AG04449 (cell line): Measurements from ENCODE around the gene HMX1.

Experiments
- CTCF ChIA-PET: fragments of 350-600 bp; formaldehyde crosslinking; extraction: SDS; loops from one replicate; lab custom pipeline; 2021; ENCODE audit warnings: antibody characterized with exemption; lab: Yijun Ruan, JAX
- POLR2A ChIA-PET: fragments of 400-600, 350-600 bp; formaldehyde crosslinking; extraction: SDS; loops from one replicate; lab custom pipeline; 2020; ENCODE audit warnings: antibody characterized with exemption, inconsistent platforms; lab: Yijun Ruan, JAX
- DNase-seq: peaks from one replicate; pipeline ENCODE4 v3.0.0-alpha.2; 2010; ENCODE audit warnings: low read depth, low spot score
- H3K4me3 ChIP-seq: 2 replicates; pipeline ENCODE4 v1.5.1; 2011; ENCODE audit warnings: low read depth, mild to moderate bottlenecking, control low read depth, low read length
- TF ChIP-seq, protein P1 (sequence below): IDR thresholded peaks from one replicate; pipeline ENCODE4 v1.5.1; 2011; ENCODE audit warnings: mild to moderate bottlenecking, moderate library complexity, low read length, control low read depth, inconsistent platforms; ENCODE audit not compliant: insufficient read depth; ENCODE audit errors: missing control alignments

HMX1 gene

DNA sequence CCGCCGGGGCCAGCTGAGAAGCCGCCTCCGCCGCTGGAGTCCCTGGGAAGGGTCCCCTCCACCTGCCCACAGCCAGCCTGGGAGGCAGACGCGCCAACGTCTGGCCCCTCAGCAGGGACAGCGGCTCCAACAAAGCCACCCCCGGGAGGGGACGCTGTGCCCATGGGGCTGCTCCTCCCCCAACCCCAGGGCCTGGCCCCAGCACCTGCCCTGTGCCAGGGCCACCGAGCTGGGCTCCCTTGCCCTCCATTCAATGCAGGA lies 6.1 kb upstream of the HMX1 start:
- ChIA-PET CTCF (no interaction called here), POLR2A (no interaction called here)
- H3K4me3 ChIP-seq = no peak overlapping the region
- no peak for DNase-seq
- TF ChIP-seq, protein P1, sequence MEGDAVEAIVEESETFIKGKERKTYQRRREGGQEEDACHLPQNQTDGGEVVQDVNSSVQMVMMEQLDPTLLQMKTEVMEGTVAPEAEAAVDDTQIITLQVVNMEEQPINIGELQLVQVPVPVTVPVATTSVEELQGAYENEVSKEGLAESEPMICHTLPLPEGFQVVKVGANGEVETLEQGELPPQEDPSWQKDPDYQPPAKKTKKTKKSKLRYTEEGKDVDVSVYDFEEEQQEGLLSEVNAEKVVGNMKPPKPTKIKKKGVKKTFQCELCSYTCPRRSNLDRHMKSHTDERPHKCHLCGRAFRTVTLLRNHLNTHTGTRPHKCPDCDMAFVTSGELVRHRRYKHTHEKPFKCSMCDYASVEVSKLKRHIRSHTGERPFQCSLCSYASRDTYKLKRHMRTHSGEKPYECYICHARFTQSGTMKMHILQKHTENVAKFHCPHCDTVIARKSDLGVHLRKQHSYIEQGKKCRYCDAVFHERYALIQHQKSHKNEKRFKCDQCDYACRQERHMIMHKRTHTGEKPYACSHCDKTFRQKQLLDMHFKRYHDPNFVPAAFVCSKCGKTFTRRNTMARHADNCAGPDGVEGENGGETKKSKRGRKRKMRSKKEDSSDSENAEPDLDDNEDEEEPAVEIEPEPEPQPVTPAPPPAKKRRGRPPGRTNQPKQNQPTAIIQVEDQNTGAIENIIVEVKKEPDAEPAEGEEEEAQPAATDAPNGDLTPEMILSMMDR = no peak

DNA sequence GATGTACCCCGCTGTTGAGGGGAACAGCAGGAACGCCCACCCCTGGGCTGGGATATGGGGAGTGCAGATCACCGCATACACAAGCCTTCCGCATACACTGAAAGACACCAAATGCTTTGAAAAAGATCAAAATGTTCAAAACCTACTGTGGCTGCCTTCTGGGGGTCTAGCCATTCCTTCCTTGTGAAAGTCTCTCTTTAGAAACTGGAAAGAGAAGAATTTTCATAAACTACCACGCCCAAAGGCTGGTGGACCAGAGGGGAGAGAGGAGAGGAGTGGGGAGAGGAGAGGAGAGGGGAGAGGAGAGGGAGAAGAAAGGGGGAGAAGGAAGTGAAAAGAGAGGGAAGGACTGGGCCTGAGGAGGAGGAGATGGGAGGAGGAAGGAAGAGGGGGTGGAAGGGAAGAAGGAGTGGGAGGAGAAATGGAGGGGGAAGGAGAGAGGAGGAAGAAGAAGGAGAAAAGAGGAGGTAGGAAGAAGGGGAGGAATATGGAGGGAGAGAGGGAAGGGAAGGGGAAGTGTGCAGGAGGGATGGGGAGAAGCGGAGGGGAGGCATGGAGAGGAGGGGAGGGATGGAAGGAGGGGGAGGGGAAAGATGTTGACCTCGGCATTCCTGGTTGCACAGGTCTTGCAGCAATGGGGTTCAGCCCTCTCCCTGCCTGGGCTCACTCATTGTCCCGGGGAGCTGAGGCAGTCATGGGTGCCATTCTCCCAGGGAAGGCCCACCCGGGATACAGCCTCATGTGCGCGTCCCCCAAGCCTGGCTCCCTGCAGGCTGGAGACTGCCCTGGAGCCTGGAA lies 5.5 kb upstream of the HMX1 start:
- H3K4me3 ChIP-seq = no peak overlapping the region
- TF ChIP-seq, protein P1 = no peak
- no peak for DNase-seq
- POLR2A ChIA-PET = no interaction called here
- CTCF ChIA-PET = no interaction called here

DNA sequence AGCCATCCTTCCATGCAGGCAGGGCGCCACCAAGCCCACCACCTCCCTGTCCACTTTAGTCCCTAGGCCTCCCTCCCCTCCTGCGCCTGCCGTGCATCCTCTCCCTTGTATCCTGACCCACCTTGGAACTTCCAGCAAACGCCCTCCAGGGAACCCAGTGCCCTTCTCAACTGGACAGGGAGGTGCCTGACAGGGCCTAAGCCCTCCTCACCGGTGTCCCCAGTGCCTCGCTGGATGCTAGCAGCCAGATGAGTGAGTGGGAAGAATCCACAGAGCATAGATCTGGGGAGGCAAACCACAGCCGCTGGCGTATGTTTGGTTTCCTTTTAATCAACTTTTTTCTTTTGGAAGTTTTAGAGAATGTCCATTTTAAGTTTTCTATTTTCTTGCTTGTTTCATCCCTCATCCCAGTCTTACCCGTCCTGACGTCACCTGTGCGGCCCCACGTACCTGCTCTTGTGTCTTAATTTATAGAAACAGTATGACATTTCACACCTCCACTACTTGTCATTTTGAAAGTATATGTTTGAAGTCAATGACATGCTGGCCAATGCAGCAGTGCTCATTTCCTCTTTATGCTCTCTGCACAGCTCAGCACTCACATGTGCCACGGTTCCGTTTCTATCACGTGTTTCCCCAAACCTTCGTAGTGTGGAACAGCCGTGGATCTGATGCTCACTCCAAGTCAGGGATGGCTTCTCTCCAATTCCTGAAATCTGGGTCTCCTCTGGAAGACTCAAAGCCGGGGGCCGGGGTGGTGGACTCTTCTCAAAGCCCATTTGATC lies 3.4 kb upstream of the HMX1 start:
- no peak overlapping the region for H3K4me3 ChIP-seq
- CTCF ChIA-PET = no interaction called here
- DNase-seq = no peak
- TF ChIP-seq, protein P1 = no peak
- POLR2A ChIA-PET = no interaction called here

DNA sequence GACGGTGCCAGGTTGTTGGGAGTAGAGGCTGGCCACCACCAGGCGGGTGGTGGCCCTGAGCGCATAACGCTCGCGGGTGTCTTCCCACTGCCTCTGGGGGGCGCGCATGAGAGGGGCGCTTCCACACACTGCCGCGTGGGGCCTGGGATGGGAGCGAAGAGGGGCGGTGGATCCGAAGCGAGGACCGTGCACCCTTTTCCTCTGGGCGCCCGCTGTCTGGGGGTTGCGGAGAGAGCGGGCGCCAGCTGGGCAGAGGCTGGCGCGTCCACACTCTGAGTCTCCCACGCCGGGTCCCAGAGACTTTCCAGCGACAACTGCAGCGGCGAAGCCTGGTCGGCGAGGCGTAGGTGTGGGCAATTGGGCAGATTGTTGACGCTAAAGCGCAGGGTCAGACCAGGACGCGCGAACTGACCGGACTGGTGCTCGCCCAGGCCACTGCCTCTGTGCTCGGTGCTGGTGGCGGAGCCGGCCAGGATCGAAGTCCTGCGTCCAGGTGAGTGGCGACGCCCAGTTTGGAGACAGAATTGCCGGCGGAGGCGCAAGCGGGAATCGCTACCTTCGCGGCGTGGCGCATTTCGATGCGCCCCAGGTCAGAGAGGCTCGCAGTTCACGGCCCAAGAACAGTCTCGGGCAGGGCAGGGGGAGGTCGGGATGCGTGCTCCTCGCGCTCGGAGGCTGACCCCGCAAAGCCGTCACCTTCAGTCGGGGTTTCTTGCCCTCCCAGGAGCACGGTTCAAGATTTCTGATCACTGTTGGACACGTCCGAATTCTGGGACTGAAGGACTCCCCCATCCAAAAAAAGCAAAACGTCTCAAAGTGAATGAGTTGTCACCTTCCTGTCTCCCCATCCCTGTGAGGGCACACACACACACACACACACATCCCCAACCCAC lies 2.6 kb upstream of the HMX1 start:
- POLR2A ChIA-PET = no interaction called here
- CTCF ChIA-PET = no interaction called here
- DNase-seq = no peak
- no peak overlapping the region for H3K4me3 ChIP-seq
- TF ChIP-seq, protein P1 = no peak

DNA sequence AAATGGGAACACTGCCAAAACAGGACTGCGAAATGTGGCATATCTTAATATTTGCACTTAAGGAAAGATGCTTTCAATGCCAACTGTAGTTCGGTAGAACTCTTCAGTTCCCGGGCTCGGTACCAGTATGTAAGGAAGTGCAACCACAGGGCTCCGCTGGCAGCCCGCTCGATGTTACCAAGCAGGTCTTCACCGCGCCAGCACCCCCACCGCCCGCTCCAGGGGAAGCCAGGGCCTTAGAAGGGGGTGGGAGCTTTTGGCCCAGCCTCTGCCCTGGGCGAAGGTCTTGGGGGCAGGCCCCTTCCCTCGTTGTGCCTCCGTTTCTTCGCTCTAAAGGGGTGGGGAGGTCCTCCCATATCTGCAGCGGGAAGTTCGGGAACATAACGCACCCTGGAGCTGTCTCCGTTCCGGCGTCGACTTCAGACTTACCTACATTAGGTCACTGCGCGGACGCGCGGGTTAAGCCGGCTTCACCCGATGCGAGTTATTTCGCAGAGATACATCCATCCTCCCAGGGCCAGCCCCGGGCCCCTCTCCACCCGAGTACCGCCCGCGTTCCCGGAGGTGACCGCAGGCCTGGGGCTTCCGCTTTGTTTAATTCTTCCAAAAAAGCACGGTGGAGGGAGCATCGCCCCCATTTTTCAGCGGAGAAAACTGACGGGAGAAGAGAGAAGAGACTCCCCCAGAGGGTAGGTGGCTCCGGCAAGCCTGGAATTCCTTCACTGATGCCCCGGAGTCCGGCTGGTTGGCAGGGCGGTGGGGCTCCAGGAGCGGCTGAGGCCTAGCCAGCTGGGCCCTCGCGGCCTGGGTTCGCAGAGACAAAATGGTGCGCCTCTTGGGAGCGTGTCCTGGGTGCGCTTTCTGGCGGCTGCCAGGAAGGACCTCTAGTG lies 1.0 kb upstream of the HMX1 start:
- CTCF ChIA-PET = no interaction called here
- DNase-seq = no peak
- TF ChIP-seq, protein P1 = no peak
- H3K4me3 ChIP-seq = no peak overlapping the region
- POLR2A ChIA-PET = no interaction called here
